A673 (cell line): ENCODE data around the gene FERMT3. TPM values are rescaled to one million over a fixed set of nuclear protein-coding genes. Genes with fewer than 3 reads are reported as not detected.

Experiments
- BruUV-seq: library from RNA; stranded (reverse); fragments of 400-500 nt; replicated peaks from 2 replicates; lab custom pipeline; 2021; lab: Mats Ljungman, UMichigan
- CTCF ChIA-PET: fragments of 300-600 bp; sonication (Branson Sonifier 250); formaldehyde crosslinking; loops from one replicate; lab custom pipeline; 2022; ENCODE audit warnings: antibody characterized with exemption; lab: Charles Lee
- POLR2A ChIA-PET: fragments of 300-600 bp; sonication (Branson Sonifier 250); formaldehyde crosslinking; loops from one replicate; lab custom pipeline; 2022; ENCODE audit warnings: antibody characterized with exemption; ENCODE audit not compliant: low non-redundant PET; lab: Charles Lee
- DNase-seq: peaks from one replicate; pipeline ENCODE4 v3.0.0-alpha.2; 2015; ENCODE audit warnings: low spot score
- H3K27ac ChIP-seq: fragments of 200-600 bp; sonication (generic); 2 replicates; pipeline ENCODE4 v1.5.1; 2016; ENCODE audit warnings: mixed run types, low read depth, mild to moderate bottlenecking, mixed read lengths, antibody characterized with exemption, low read length; ENCODE audit not compliant: poor library complexity, severe bottlenecking
- H3K27me3 ChIP-seq: fragments of 200-600 bp; sonication (generic); replicated peaks from 2 replicates; pipeline ENCODE4 v1.6.1; 2017; ENCODE audit warnings: mixed run types, low read depth, mild to moderate bottlenecking, mixed read lengths, antibody characterized with exemption, low read length; ENCODE audit not compliant: insufficient read depth, poor library complexity
- H3K36me3 ChIP-seq: fragments of 200-600 bp; sonication (generic); 2 replicates; pipeline ENCODE4 v1.6.1; 2016; ENCODE audit warnings: mixed run types, mild to moderate bottlenecking, mixed read lengths, antibody characterized with exemption, low read length; ENCODE audit not compliant: insufficient read depth, poor library complexity, severe bottlenecking
- H3K4me1 ChIP-seq: fragments of 200-600 bp; sonication (generic); 2 replicates; pipeline ENCODE4 v1.6.1; 2017; ENCODE audit warnings: mixed run types, mild to moderate bottlenecking, mixed read lengths, antibody characterized with exemption, low read length; ENCODE audit not compliant: insufficient read depth, poor library complexity, severe bottlenecking
- H3K4me3 ChIP-seq: fragments of 200-600 bp; sonication (generic); 2 replicates; pipeline ENCODE4 v1.5.1; 2016; ENCODE audit warnings: low read depth, mixed run types, mild to moderate bottlenecking, mixed read lengths, low read length; ENCODE audit not compliant: poor library complexity, severe bottlenecking
- H3K9me3 ChIP-seq: fragments of 200-600 bp; sonication (generic); 2 replicates; pipeline ENCODE4 v1.6.1; 2016; ENCODE audit warnings: mixed run types, low read depth, mild to moderate bottlenecking, mixed read lengths, antibody characterized with exemption, low read length; ENCODE audit not compliant: poor library complexity, severe bottlenecking
- CTCF ChIP-seq: fragments of 300-800, 200-600 bp; sonication (generic); conservative IDR thresholded peaks from 2 replicates; pipeline ENCODE4 v1.5.1; 2017; ENCODE audit warnings: low read depth, mild to moderate bottlenecking, antibody characterized with exemption, low read length, moderate library complexity, mixed read lengths
- EZH2 ChIP-seq: fragments of 200-600 bp; sonication (generic); IDR thresholded peaks from 2 replicates; pipeline ENCODE4 v1.6.1; 2017; ENCODE audit warnings: borderline replicate concordance, low read depth, mild to moderate bottlenecking, mixed read lengths, antibody characterized with exemption, low read length; ENCODE audit not compliant: poor library complexity, severe bottlenecking
- intact Hi-C: fragments of 100-400 bp; cut with micrococcal nuclease; formaldehyde crosslinking; loops from one replicate; pipeline ENCODE4 v1.10.0; 2022; ENCODE audit not compliant: unreplicated experiment
- total RNA-seq: library from RNA; stranded (reverse); gene quantifications from 2 replicates; pipeline ENCODE4 v1.2.3, GENCODE V29; 2021

FERMT3 gene
- total RNA-seq, 1 experiment from 2014 or later, result 99.3 TPM

GRCh38 chr11:64268893-64269539, 62.5 kb downstream of the FERMT3 start:
- Histone ChIP-seq H3K36me3 (peaks cover 17% of the 10 kb centered on the region), H3K9me3 (no peaks in the 10 kb centered on the region), H3K27me3 (no peaks in the 10 kb centered on the region), H3K27ac (peak overlapping the region; percentile 94), H3K4me1 (peaks cover 16% of the 10 kb centered on the region), H3K4me3 (peak overlapping the region; percentile 78)
- no TSS peak for BruUV-seq
- intact Hi-C loops, result no loop called here
- no peak for DNase-seq
- CTCF ChIA-PET, result interaction anchor here (1.7 kb wide), 1 partner anchor 86 kb away, joined by 4 read pairs; no protein-coding TSS in a partner anchor
- POLR2A ChIA-PET, result no interaction called here
- TF ChIP-seq CTCF, result no peak
- no peak for TF ChIP-seq EZH2

GRCh38 chr11:64269540-64270220, 63.2 kb downstream of the FERMT3 start:
- intact Hi-C loops, result loop anchor here (2.0 kb wide), 2 partner anchors 15 to 35 kb away; partner anchors contain the start of genes BAD, ESRRA and GPR137
- peak overlapping the region; percentile 94 for H3K27ac ChIP-seq
- H3K4me3 ChIP-seq, result peak overlapping the region; percentile 78
- TSS peak; percentile 45 for BruUV-seq
- 0 out of 2 replicates have a peak, but pooled peaks have one; percentile 22 for TF ChIP-seq CTCF
- TF ChIP-seq EZH2, result no peak
- H3K36me3 ChIP-seq, result peaks cover 12% of the 10 kb centered on the region
- DNase-seq, result peak; percentile 100
- POLR2A ChIA-PET, result no interaction called here
- peaks cover 16% of the 10 kb centered on the region for H3K4me1 ChIP-seq
- no peaks in the 10 kb centered on the region for H3K27me3 ChIP-seq
- CTCF ChIA-PET, result interaction anchor here (1.0 to 2.7 kb wide), 4 partner anchors 18 to 86 kb away, joined by 4 to 11 read pairs (median 8); no protein-coding TSS in a partner anchor
- H3K9me3 ChIP-seq, result no peaks in the 10 kb centered on the region

Other genes with a start within 250 kb of the FERMT3 start
- gene COX8A, start 232.1 kb upstream of the FERMT3 start, total RNA-seq, result 615 and 652 TPM in 2 replicates
- 136 and 140 TPM in 2 replicates for gene OTUB1, start 220.3 kb upstream of the FERMT3 start, total RNA-seq
- 0.45 and 1.9 TPM in 2 replicates for gene FLRT1, start 170.8 kb upstream of the FERMT3 start, total RNA-seq
- 28.7 and 32.6 TPM in 2 replicates for gene MACROD1, start 40.6 kb upstream of the FERMT3 start, total RNA-seq
- 565 and 577 TPM in 2 replicates for gene STIP1, start 20.6 kb upstream of the FERMT3 start, total RNA-seq
- gene TRPT1, start 19.5 kb downstream of the FERMT3 start, total RNA-seq, result 43.6 and 59.6 TPM in 2 replicates
- gene NUDT22, start 19.6 kb downstream of the FERMT3 start, total RNA-seq, result 72.4 and 73.8 TPM in 2 replicates
- 20.2 and 23.9 TPM in 2 replicates for gene DNAJC4, start 23.8 kb downstream of the FERMT3 start, total RNA-seq
- gene VEGFB, start 27.9 kb downstream of the FERMT3 start, total RNA-seq, result 93.3 and 108 TPM in 2 replicates
- 57.5 and 63.1 TPM in 2 replicates for gene FKBP2, start 34.4 kb downstream of the FERMT3 start, total RNA-seq
- gene PPP1R14B, start 40.2 kb downstream of the FERMT3 start, total RNA-seq, result 378 and 402 TPM in 2 replicates
- gene PLCB3, start 44.8 kb downstream of the FERMT3 start, total RNA-seq, result 45.3 and 51.1 TPM in 2 replicates
- 48.4 and 62.2 TPM in 2 replicates for gene BAD, start 77.9 kb downstream of the FERMT3 start, total RNA-seq
- 47.9 and 56.6 TPM in 2 replicates for gene GPR137, start 79.1 kb downstream of the FERMT3 start, total RNA-seq
- gene KCNK4, start 84.6 kb downstream of the FERMT3 start, total RNA-seq, result 0.26 TPM in 1 of 2 replicates, not detected in the other
- 1.4 TPM in 1 of 2 replicates, not detected in the other for gene CATSPERZ, start 93.6 kb downstream of the FERMT3 start, total RNA-seq
- 56.2 and 63.8 TPM in 2 replicates for gene ESRRA, start 98.8 kb downstream of the FERMT3 start, total RNA-seq
- 254 and 270 TPM in 2 replicates for gene TRMT112, start 110.8 kb downstream of the FERMT3 start, total RNA-seq
- gene PRDX5, start 111.4 kb downstream of the FERMT3 start, total RNA-seq, result 206 and 221 TPM in 2 replicates
- gene CCDC88B, start 133.5 kb downstream of the FERMT3 start, total RNA-seq, result 0.47 and 0.76 TPM in 2 replicates
- 22.9 and 24.5 TPM in 2 replicates for gene RPS6KA4, start 152.4 kb downstream of the FERMT3 start, total RNA-seq